Stomach (tissue), 9 donors: ENCODE measurements around the gene MRPS14. TPM values are rescaled to one million over a fixed set of nuclear protein-coding genes. Genes with fewer than 3 reads are reported as not detected.
A peak's percentile ranks its signal among the peaks of the same experiment; 100 is the strongest.

ENCODE experiments used
- DNase-seq, 2 donors: peaks; one replicate each; pipeline versions ENCODE4 v3.0.0 to v3.0.0-alpha.2; 2013 to 2019
- H3K27ac ChIP-seq, 5 donors: fragments of 200-600 bp in 4 of 5; sonication (generic) in 4 of 5; one replicate each; pipeline ENCODE4 v1.5.1; 2013 to 2019; ENCODE audit warnings: mild to moderate bottlenecking in 1 of 5, moderate library complexity in 1 of 5
- H3K27me3 ChIP-seq, 3 donors: fragments of 200-600 bp; sonication (generic); one replicate each; pipeline ENCODE4 v1.5.1; 2017 to 2019; ENCODE audit warnings: mixed run types in 1 of 3
- H3K36me3 ChIP-seq, 4 donors: fragments of 200-600 bp; sonication (generic); 1 replicate in 3 of 4; 2 replicates in 1 of 4; pipeline ENCODE4 v1.5.1; 2016 to 2019
- H3K4me1 ChIP-seq, 4 donors: fragments of 200-600 bp; sonication (generic); one replicate each; pipeline ENCODE4 v1.5.1; 2016 to 2019
- H3K4me3 ChIP-seq, 4 donors: fragments of 200-600 bp; sonication (generic) in 3 of 4; one replicate each; pipeline ENCODE4 v1.5.1; 2016 to 2019; ENCODE audit warnings: mild to moderate bottlenecking in 1 of 4
- H3K9me3 ChIP-seq, 4 donors: fragments of 200-600 bp; sonication (generic); one replicate each; pipeline ENCODE4 v1.5.1; 2016 to 2019
- CTCF ChIP-seq, 7 experiments: fragments of 450-650 bp in 4 of 7; fragments of 200-600 bp in 3 of 7; sonication (generic) in 3 of 7; IDR thresholded peaks; one replicate each; pipeline ENCODE4 v1.5.1; 2016 to 2019; ENCODE audit warnings: antibody characterized with exemption in 7 of 7, control low read depth in 2 of 7, mild to moderate bottlenecking in 1 of 7
- EP300 ChIP-seq: sonication (generic); formaldehyde crosslinking; IDR thresholded peaks from one replicate; pipeline ENCODE4 v1.6.1; 2017; ENCODE audit warnings: antibody characterized with exemption
- POLR2A ChIP-seq, 4 donors: fragments of 450-650 bp; IDR thresholded peaks; one replicate each; pipeline ENCODE4 v1.6.1; 2016; ENCODE audit warnings: antibody characterized with exemption in 4 of 4, control low read depth in 2 of 4, mild to moderate bottlenecking in 1 of 4, moderate library complexity in 1 of 4
- POLR2AphosphoS5 ChIP-seq, 3 donors: sonication (generic); formaldehyde crosslinking; IDR thresholded peaks; one replicate each; pipeline ENCODE4 v1.6.1; 2016; ENCODE audit warnings: antibody characterized with exemption in 3 of 3
- WGBS, 5 donors: extraction: QIAGEN DNeasy Blood & Tissue Kit in 3 of 5; methylation state at CpG; one replicate each; pipeline versions ENCODE4 v1.1.5 to v1.1.7; 2013 to 2018; 5-methylcytosine and 5-hydroxymethylcytosine counted together
- intact Hi-C: fragments of 100-400 bp; cut with DNase I; formaldehyde crosslinking; loops from one replicate; pipeline ENCODE4 v1.15.1; 2023; ENCODE audit warnings: low total_unique reads
- polyA plus RNA-seq, 3 donors: library from polyadenylated mRNA; stranded (reverse); fragments of 200-250 nt; gene quantifications; one replicate each; pipeline ENCODE4 v1.2.3, GENCODE V29; 2013
- total RNA-seq, 5 donors: library from RNA; depleted of rRNA; stranded (reverse); fragments of >200 nt; gene quantifications; one replicate each; pipeline versions ENCODE4 v1.1.0 to v1.2.3, GENCODE V29; 2014 to 2016
- donor health status: healthy with polysubstance abuse.
- donor health status: Bipolar disorder and iron deficiency.
- donor health status: healthy.

Gene MRPS14
- total and polyA plus RNA-seq, 8 donors, result 7.0 to 45.9 (median 22.3) TPM

DNA sequence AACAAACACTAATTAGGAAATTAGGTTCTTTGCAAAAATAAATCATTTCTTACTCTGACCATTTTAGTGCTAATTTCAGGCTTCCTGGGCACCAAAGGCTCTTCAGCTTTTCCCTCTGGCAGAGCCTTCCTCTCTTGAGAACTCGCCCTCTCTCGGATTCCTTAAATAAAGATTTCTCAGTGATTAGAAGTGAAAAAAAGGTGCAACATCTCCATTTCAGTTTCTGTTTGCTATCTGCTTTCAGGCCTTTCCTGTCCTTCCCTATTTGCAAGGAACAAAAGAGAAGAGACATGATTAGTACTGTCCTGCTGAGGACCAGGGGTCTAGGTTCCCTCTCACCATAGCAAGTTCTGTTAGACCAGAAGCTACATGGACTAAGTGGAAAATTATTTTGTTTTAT is 51.3 kb downstream of the MRPS14 start:
- 26 to 65% (median 39%) methylated on average over 2 of the region's 2 CpGs for WGBS, 5 donors

DNA sequence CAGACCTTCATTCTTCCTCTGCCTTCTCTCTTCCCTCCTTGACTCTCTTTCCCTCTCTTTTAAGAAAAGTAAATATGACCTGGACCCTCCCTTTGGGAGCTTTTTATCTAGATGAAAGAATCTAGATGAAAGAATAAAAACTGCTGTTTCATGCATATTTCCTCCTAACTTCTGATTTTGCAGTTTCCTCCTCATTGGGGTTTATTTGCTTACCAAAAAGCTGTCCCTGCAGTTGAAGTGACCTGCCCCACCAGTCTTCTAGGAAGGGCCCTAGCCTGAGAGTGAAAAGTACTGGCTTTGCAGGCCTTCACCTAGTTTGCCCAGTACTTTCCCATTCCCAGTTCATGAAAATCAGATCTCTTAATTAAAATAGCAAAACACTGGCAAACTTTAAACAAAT is 51.8 kb downstream of the MRPS14 start:
- Histone ChIP-seq H3K9me3 (no peaks in the 10 kb centered on the region), H3K36me3 (peaks cover 0 to 32% (median 5%) of the 10 kb centered on the region in 4 donors), H3K4me1 (peaks cover 11 to 46% (median 38%) of the 10 kb centered on the region in 4 donors), H3K4me3 (no peak overlapping the region), H3K27me3 (no peaks in the 10 kb centered on the region), H3K27ac (peak overlapping the region in 4 of 5 donors; percentile 11 to 47 (median 30))
- intact Hi-C loops, result no loop called here
- no peak for DNase-seq
- TF ChIP-seq POLR2A (IDR thresholded peaks at IDR 0.05) (no peak), CTCF (IDR thresholded peaks at IDR 0.05) (no peak), POLR2AphosphoS5 (IDR thresholded peaks at IDR 0.05) (no peak), EP300 (no peak)

More for the DNA sequence above, 51.3 kb downstream of the MRPS14 start:
- no peaks in the 10 kb centered on the region for H3K27me3 ChIP-seq
- H3K4me3 ChIP-seq, result no peak overlapping the region
- TF ChIP-seq POLR2AphosphoS5 (IDR thresholded peaks at IDR 0.05), result no peak
- no peak for TF ChIP-seq CTCF (IDR thresholded peaks at IDR 0.05)
- TF ChIP-seq EP300, result no peak
- no peak for TF ChIP-seq POLR2A (IDR thresholded peaks at IDR 0.05)
- peaks cover 7 to 46% (median 36%) of the 10 kb centered on the region in 4 donors for H3K4me1 ChIP-seq
- no peaks in the 10 kb centered on the region for H3K9me3 ChIP-seq
- DNase-seq, result no peak
- intact Hi-C loops, result no loop called here
- peaks cover 0 to 36% (median 7%) of the 10 kb centered on the region in 4 donors for H3K36me3 ChIP-seq
- H3K27ac ChIP-seq, result peak overlapping the region in 3 of 5 donors; percentile 11 to 47 (median 31)

- TF ChIP-seq CTCF (IDR thresholded peaks at IDR 0.05), result no peak
- TF ChIP-seq EP300, result no peak
- no peak for TF ChIP-seq POLR2A (IDR thresholded peaks at IDR 0.05)
- TF ChIP-seq POLR2AphosphoS5 (IDR thresholded peaks at IDR 0.05), result no peak
- Histone ChIP-seq H3K9me3 (no peaks in the 10 kb centered on the region), H3K27ac (peak overlapping the region in 1 of 5 donors; percentile 81), H3K36me3 (peaks cover 0 to 18% (median 2%) of the 10 kb centered on the region in 4 donors), H3K4me3 (no peak overlapping the region), H3K4me1 (peaks cover 25 to 60% (median 53%) of the 10 kb centered on the region in 4 donors), H3K27me3 (no peaks in the 10 kb centered on the region)
- WGBS, 5 donors, result 74 to 91% (median 80%) methylated on average over 1 of the region's 1 CpG
- intact Hi-C loops, result no loop called here
- no peak for DNase-seq
Measured at GRCh38 chr1:174969977-174970376, 53.2 kb downstream of the MRPS14 start.

- intact Hi-C loops, result no loop called here
- no peak overlapping the region for H3K4me3 ChIP-seq
- DNase-seq, result peak in 1 of 2 donors; percentile 60
- TF ChIP-seq CTCF (IDR thresholded peaks at IDR 0.05) (no peak), POLR2A (IDR thresholded peaks at IDR 0.05) (no peak), EP300 (no peak), POLR2AphosphoS5 (IDR thresholded peaks at IDR 0.05) (no peak)
- H3K4me1 ChIP-seq, result peaks cover 37 to 72% (median 65%) of the 10 kb centered on the region in 4 donors
- peaks cover 0 to 12% (median 2%) of the 10 kb centered on the region in 4 donors for H3K36me3 ChIP-seq
- no peaks in the 10 kb centered on the region for H3K27me3 ChIP-seq
- peak overlapping the region in 4 of 5 donors; percentile 45 to 81 (median 58) for H3K27ac ChIP-seq
- WGBS, 5 donors, result 48 to 58% (median 56%) methylated on average over 5 of the region's 5 CpGs
- no peaks in the 10 kb centered on the region for H3K9me3 ChIP-seq
Measured at GRCh38 chr1:174968750-174969244, 54.4 kb downstream of the MRPS14 start.
